H9 (cell line): ENCODE results near the gene KISS1R. TPM values are rescaled to one million over a fixed set of nuclear protein-coding genes. Genes with fewer than 3 reads are reported as not detected.

Experiments used
- DNase-seq: peaks from one replicate; pipeline ENCODE4 v3.0.0-alpha.2; 2017
- H2AFZ ChIP-seq: one replicate; pipeline ENCODE4 v1.6.1; 2013; ENCODE audit warnings: mild to moderate bottlenecking, low read length, control low read depth, moderate library complexity
- H2AK5ac ChIP-seq: 2 replicates; pipeline ENCODE4 v1.6.1; 2013; ENCODE audit warnings: low read length, control low read depth, mixed read lengths; ENCODE audit not compliant: insufficient read length
- H2BK120ac ChIP-seq: one replicate; pipeline ENCODE4 v1.6.1; 2013; ENCODE audit warnings: low read depth, mild to moderate bottlenecking, low read length, control low read depth, inconsistent platforms; ENCODE audit not compliant: poor library complexity, severe bottlenecking
- H2BK12ac ChIP-seq: 2 replicates; pipeline ENCODE4 v1.6.1; 2013; ENCODE audit warnings: low read length, control low read depth, mixed read lengths, low read depth; ENCODE audit not compliant: insufficient read length
- H2BK15ac ChIP-seq: 2 replicates; pipeline ENCODE4 v1.6.1; 2013; ENCODE audit warnings: low read depth, low read length, control low read depth
- H2BK20ac ChIP-seq: one replicate; pipeline ENCODE4 v1.6.1; 2013; ENCODE audit warnings: low read depth, mild to moderate bottlenecking, low read length, control low read depth, inconsistent platforms; ENCODE audit not compliant: poor library complexity, severe bottlenecking
- H2BK5ac ChIP-seq: 2 replicates; pipeline ENCODE4 v1.6.1; 2013; ENCODE audit warnings: low read length, control low read depth, mixed read lengths; ENCODE audit not compliant: insufficient read length
- H3K14ac ChIP-seq: 2 replicates; pipeline ENCODE4 v1.6.1; 2013; ENCODE audit warnings: low read length, control low read depth; ENCODE audit not compliant: insufficient read depth
- H3K18ac ChIP-seq: 2 replicates; pipeline ENCODE4 v1.6.1; 2013; ENCODE audit warnings: low read depth, mild to moderate bottlenecking, mixed read lengths, low read length, control low read depth; ENCODE audit not compliant: insufficient read length
- H3K23ac ChIP-seq: 2 replicates; pipeline ENCODE4 v1.6.1; 2013; ENCODE audit warnings: low read length, control low read depth, mixed read lengths, low read depth; ENCODE audit not compliant: insufficient read length
- H3K23me2 ChIP-seq: 2 replicates; pipeline ENCODE4 v1.6.1; 2013; ENCODE audit warnings: low read depth, mild to moderate bottlenecking, mixed read lengths, low read length, control low read depth; ENCODE audit not compliant: insufficient read length, poor library complexity, severe bottlenecking
- H3K27ac ChIP-seq: 2 replicates; pipeline ENCODE4 v1.5.1; 2013; ENCODE audit warnings: low read length, control low read depth, mixed read lengths, low read depth; ENCODE audit not compliant: insufficient read length
- H3K27me3 ChIP-seq: 2 replicates; pipeline ENCODE4 v1.6.1; 2013; ENCODE audit warnings: low read length, control low read depth, inconsistent platforms; ENCODE audit not compliant: insufficient read depth
- H3K4ac ChIP-seq: 2 replicates; pipeline ENCODE4 v1.6.1; 2013; ENCODE audit warnings: low read depth, mild to moderate bottlenecking, control low read depth, inconsistent platforms, low read length, moderate library complexity
- H3K4me1 ChIP-seq: 2 replicates; pipeline ENCODE4 v1.6.1; 2013; ENCODE audit warnings: low read length, control low read depth, inconsistent platforms; ENCODE audit not compliant: insufficient read depth
- H3K4me2 ChIP-seq: 2 replicates; pipeline ENCODE4 v1.6.1; 2013; ENCODE audit warnings: low read length, control low read depth, mixed read lengths; ENCODE audit not compliant: insufficient read length, insufficient read depth
- H3K56ac ChIP-seq: 2 replicates; pipeline ENCODE4 v1.6.1; 2013; ENCODE audit warnings: low read depth, mild to moderate bottlenecking, mixed read lengths, low read length, control low read depth; ENCODE audit not compliant: insufficient read length
- H3K79me1 ChIP-seq: 2 replicates; pipeline ENCODE4 v1.6.1; 2013; ENCODE audit warnings: low read depth, mild to moderate bottlenecking, moderate library complexity, low read length, control low read depth, inconsistent platforms; ENCODE audit not compliant: insufficient read depth, poor library complexity, severe bottlenecking
- H3K79me2 ChIP-seq: 2 replicates; pipeline ENCODE4 v1.6.1; 2013; ENCODE audit warnings: low read length, control low read depth, inconsistent platforms; ENCODE audit not compliant: insufficient read depth
- H3K9ac ChIP-seq: 2 replicates; pipeline ENCODE4 v1.6.1; 2013; ENCODE audit warnings: low read length, control low read depth, mixed read lengths; ENCODE audit not compliant: insufficient read length; ENCODE audit errors: extremely low read depth
- H3K9me3 ChIP-seq: one replicate; pipeline ENCODE4 v1.6.1; 2013; ENCODE audit warnings: low read depth, low read length, inconsistent platforms; ENCODE audit not compliant: control insufficient read depth
- H3T11ph ChIP-seq: one replicate; pipeline ENCODE4 v1.6.1; 2013; ENCODE audit warnings: mild to moderate bottlenecking, low read length, control low read depth, inconsistent platforms
- H4K20me1 ChIP-seq: one replicate; pipeline ENCODE4 v1.6.1; 2013; ENCODE audit not compliant: control insufficient read depth, insufficient read length, insufficient read depth
- H4K5ac ChIP-seq: 2 replicates; pipeline ENCODE4 v1.6.1; 2013; ENCODE audit warnings: low read depth, mild to moderate bottlenecking, mixed read lengths, low read length, control low read depth; ENCODE audit not compliant: insufficient read length
- H4K8ac ChIP-seq: replicated peaks from 2 replicates; pipeline ENCODE4 v1.6.1; 2013; ENCODE audit warnings: low read length, control low read depth, mixed read lengths, low read depth; ENCODE audit not compliant: insufficient read length
- H4K91ac ChIP-seq: 2 replicates; pipeline ENCODE4 v1.6.1; 2013; ENCODE audit warnings: low read depth, mild to moderate bottlenecking, moderate library complexity, mixed read lengths, low read length, control low read depth; ENCODE audit not compliant: insufficient read length
- H3K27ac Mint-ChIP-seq, 3 experiments: 2 replicates in 2 of 3; 3 replicates in 1 of 3; pipeline ENCODE4 v1.8.0; 2020 to 2021; ENCODE audit warnings: mixed read lengths in 3 of 3, mild to moderate bottlenecking in 1 of 3, moderate library complexity in 1 of 3
- H3K27me3 Mint-ChIP-seq: 2 replicates; pipeline ENCODE4 v1.8.0; 2021; ENCODE audit warnings: low read depth, mild to moderate bottlenecking, moderate library complexity, mixed read lengths
- H3K36me3 Mint-ChIP-seq, 3 experiments: 2 replicates in 2 of 3; 3 replicates in 1 of 3; pipeline ENCODE4 v1.8.0; 2020 to 2021; ENCODE audit warnings: low read depth in 3 of 3, mixed read lengths in 3 of 3; ENCODE audit not compliant: insufficient read depth in 1 of 3
- H3K4me1 Mint-ChIP-seq, 2 experiments: 2 replicates each; pipeline ENCODE4 v1.8.0; 2020; ENCODE audit warnings: mixed read lengths in 2 of 2
- H3K4me3 Mint-ChIP-seq, 2 experiments: 2 replicates in 1 of 2; 3 replicates in 1 of 2; pipeline ENCODE4 v1.8.0; 2020 to 2021; ENCODE audit warnings: mild to moderate bottlenecking in 2 of 2, mixed read lengths in 2 of 2, moderate library complexity in 1 of 2
- H3K9me3 Mint-ChIP-seq, 2 experiments: 2 replicates in 1 of 2; 3 replicates in 1 of 2; pipeline ENCODE4 v1.8.0; 2020; ENCODE audit warnings: mild to moderate bottlenecking in 2 of 2, mixed read lengths in 2 of 2, moderate library complexity in 1 of 2
- WGBS: extraction: QIAGEN DNeasy Blood & Tissue Kit; methylation state at CpG from one replicate; pipeline ENCODE4 v1.1.7; 2013; ENCODE audit warnings: missing lambda C conversion rate, low lambda C conversion rate, mixed read lengths; ENCODE audit not compliant: insufficient read length; ENCODE audit errors: extremely low coverage; 5-methylcytosine and 5-hydroxymethylcytosine counted together
- total RNA-seq: library from RNA; stranded (reverse); gene quantifications from 2 replicates; pipeline ENCODE4 v1.2.1, GENCODE V29; 2021
- TF ChIP-seq, protein P1 (sequence below): fragments of 200-600 bp; sonication (generic); conservative IDR thresholded peaks from 3 replicates; pipeline ENCODE4 v1.8.0; 2021; ENCODE audit warnings: antibody characterized with exemption, mild to moderate bottlenecking

The KISS1R gene
- total RNA-seq, 1 experiment from 2014 or later, result 3.3 TPM

DNA sequence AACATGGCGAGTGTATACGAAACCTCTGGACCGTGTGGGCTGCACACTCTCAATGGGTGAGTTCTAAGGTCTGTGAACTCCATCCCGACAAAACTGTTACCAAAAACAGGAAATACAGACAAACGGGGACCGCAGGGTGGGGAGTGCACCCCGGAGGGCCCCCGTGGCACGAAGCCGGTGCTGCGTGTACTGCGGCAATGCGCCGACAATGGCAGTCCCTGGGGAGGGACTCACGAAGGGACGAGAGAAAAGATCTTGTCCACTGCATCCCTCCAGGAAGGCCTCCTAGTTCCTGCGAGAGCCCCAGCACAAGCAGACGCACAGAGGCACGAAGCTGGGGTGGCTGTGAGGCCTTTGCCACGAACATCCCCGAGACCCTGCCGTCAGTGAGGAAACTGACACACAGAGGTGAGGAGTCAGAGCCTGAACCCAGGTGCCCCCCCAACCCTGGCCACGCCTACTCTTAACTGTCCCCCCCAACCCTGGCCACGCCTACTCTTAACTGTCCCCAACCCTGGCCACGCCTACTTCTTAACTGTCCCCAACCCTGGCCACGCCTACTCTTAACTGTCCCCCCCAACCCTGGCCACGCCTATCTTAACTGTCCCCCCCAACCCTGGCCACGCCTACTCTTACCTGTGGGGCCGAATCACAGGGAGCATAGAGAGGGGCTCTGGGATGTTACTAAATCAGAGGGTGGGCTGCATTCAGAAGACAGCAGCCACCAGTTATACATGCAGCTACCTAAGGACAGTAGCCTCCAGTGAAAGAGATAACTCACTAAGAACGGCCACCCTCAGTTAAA is 28.4 kb upstream of the KISS1R start:
- H3K79me2 ChIP-seq, result no peaks in the 10 kb centered on the region; the same call in 1 of the 2 replicates
- H2BK20ac ChIP-seq, result no peak overlapping the region
- H3K79me1 ChIP-seq, result no peaks in the 10 kb centered on the region
- no peak overlapping the region for H2AFZ ChIP-seq
- DNase-seq, result no peak
- H3K23me2 ChIP-seq, result peaks cover 4% of the 10 kb centered on the region
- TF ChIP-seq, protein P1, sequence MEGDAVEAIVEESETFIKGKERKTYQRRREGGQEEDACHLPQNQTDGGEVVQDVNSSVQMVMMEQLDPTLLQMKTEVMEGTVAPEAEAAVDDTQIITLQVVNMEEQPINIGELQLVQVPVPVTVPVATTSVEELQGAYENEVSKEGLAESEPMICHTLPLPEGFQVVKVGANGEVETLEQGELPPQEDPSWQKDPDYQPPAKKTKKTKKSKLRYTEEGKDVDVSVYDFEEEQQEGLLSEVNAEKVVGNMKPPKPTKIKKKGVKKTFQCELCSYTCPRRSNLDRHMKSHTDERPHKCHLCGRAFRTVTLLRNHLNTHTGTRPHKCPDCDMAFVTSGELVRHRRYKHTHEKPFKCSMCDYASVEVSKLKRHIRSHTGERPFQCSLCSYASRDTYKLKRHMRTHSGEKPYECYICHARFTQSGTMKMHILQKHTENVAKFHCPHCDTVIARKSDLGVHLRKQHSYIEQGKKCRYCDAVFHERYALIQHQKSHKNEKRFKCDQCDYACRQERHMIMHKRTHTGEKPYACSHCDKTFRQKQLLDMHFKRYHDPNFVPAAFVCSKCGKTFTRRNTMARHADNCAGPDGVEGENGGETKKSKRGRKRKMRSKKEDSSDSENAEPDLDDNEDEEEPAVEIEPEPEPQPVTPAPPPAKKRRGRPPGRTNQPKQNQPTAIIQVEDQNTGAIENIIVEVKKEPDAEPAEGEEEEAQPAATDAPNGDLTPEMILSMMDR, result no peak
- no peaks in the 10 kb centered on the region for H3K9me3 ChIP-seq
- Mint-ChIP-seq H3K4me3 (peak overlapping the region in 1 of 2 experiments; percentile 53; a peak in 2 of 5 replicates), H3K27ac (no peak overlapping the region), H3K36me3 (peaks cover 0 to 37% (median 28%) of the 10 kb centered on the region in 3 experiments; a peak in 6 of 7 replicates), H3K27me3 (peaks cover 4% of the 10 kb centered on the region; the same call in 1 of the 2 replicates), H3K4me1 (peaks cover 3 to 4% of the 10 kb centered on the region in 2 experiments; a peak in 2 of 4 replicates), H3K9me3 (no peaks in the 10 kb centered on the region; a peak in 1 of 5 replicates)
- no peak overlapping the region for H3T11ph ChIP-seq
- H2BK15ac ChIP-seq, result no peak overlapping the region
- no CpG with 5 or more reads among the region's 30 CpGs for WGBS
- peaks cover 2% of the 10 kb centered on the region for H4K20me1 ChIP-seq
- no peak overlapping the region for H3K23ac ChIP-seq
- H3K27me3 ChIP-seq, result no peaks in the 10 kb centered on the region
- no peak overlapping the region for H3K4ac ChIP-seq
- no peak overlapping the region for H3K4me2 ChIP-seq
- no peak overlapping the region for H2AK5ac ChIP-seq
- no peak overlapping the region for H3K27ac ChIP-seq
- H2BK120ac ChIP-seq, result no peak overlapping the region
- no peak overlapping the region for H3K9ac ChIP-seq
- no peak overlapping the region for H4K8ac ChIP-seq
- no peak overlapping the region for H2BK12ac ChIP-seq
- no peak overlapping the region for H3K14ac ChIP-seq
- H4K91ac ChIP-seq, result no peak overlapping the region
- no peak overlapping the region for H4K5ac ChIP-seq
- H3K4me1 ChIP-seq, result no peaks in the 10 kb centered on the region
- H3K18ac ChIP-seq, result no peak overlapping the region
- H3K56ac ChIP-seq, result no peak overlapping the region
- no peak overlapping the region for H2BK5ac ChIP-seq
